KBM-7 (cell line): ENCODE results near the gene TPD52L1.

Source experiments
- DNase-seq: peaks from one replicate; pipeline ENCODE4 v3.0.0-alpha.2; 2015
- in situ Hi-C: fragments of 300-500 bp; cut with MboI; formaldehyde crosslinking; loops from 2 replicates; pipeline ENCODE4 v1.14.3; 2020; ENCODE audit warnings: low sequenced_read_pairs, low pct_unique_long_range_greater_than_20kb, mixed read lengths

Gene TPD52L1

DNA sequence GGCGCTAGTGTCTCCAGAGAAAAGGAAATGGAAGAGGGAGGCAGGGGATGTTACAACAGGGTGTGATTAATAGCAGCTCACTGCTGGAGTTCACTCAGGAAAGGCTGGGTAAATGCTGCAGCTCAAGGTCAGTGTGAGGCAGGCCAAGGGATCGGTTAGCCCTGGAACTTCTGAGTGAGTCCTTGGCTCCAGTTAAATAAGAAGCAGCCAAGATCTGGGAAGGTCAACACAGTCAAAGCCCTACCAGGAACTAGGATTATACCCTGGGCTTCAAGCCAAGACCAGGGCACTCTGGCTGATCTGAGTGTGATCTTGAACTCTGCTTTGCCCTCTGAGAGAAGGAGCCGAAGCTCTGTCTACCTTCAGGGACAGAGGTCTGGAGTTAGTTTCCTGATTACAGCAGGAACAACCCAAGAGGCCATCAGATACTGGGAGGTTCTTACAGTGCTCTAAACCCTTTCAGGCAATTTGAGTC, 44.3 kb downstream of the TPD52L1 start:
- no peak for DNase-seq
- in situ Hi-C loops = no loop called here

DNA sequence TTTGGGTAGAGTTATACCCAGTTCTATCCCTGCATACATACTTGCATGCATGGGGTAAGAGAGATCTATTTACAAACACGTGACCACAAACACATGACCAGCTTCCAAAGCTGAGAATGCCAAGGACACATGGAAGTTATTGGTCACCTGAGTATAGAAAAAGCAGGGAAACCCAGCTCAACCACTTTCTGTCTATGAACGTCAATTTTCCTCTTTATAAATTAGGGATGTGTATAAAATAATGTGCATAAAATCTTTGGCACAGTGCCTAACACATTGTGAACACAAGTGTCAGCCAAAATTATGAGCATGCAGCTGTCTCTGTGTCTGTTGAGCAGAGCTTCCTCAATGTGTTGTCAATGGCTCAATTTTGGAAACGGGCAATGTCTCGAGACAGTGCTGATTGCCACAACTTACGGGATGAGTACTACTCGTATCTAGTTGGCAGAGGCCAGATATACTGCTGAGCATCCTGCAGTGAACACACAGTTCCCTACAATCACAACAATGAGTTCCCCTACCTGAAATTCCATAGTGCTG, 44.9 kb downstream of the TPD52L1 start:
- in situ Hi-C loops = no loop called here
- DNase-seq = no peak

DNA sequence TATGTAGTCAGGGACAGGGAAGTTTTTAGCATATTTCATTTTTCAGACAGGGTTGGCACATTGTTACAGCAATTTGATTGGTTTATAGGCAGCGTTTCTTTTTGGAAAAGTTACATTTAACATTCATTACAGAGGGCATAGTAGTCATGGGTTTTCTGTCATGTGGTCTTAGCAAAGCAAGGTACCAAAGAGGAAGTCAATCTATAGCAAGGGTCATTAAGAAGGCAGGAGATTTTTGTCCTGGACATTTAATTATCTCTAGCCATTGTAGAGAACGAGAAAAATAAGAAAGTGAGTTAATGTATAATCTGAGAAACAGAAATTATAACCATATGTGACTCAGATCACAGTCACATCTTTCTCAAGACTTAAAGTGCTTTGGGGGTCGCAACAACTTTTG, 47.4 kb downstream of the TPD52L1 start:
- no peak for DNase-seq
- in situ Hi-C loops = no loop called here

DNA sequence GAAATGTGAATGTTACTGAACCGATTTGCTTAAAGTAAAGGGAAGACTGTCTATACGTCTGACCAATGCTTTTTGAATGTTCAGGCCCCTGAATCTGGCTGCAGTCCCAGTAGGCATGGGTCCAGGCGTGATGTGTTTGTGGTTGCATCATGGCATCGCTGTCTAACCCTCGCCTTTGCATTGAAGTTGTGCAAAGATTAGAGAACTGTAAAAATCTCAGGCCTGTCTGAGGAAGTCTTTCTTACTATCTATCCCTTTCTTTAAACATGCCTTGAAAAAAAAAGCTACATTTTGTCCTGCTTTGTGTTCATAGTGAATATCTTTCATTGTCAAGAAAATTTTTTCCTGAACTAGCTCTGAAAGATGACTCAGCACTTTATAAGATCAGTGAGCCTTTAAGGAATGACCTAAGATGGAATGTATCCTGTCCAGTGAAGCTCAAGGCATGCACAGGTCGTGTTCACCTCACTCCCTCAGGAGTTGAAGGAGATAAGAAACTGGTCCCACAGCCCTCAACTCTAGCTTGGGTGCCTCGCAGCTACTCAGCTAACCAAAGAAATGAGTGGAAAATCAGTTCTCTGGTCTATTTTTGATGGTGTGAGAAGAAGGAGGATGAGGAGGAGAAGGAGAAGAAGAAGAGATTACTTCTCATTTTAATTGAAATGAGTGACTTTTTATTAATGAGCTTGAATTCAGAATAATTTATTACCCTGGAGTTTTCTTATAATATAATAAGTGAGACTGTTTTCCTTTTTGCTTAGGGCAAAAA, 48.6 kb downstream of the TPD52L1 start:
- in situ Hi-C loops = no loop called here

DNA sequence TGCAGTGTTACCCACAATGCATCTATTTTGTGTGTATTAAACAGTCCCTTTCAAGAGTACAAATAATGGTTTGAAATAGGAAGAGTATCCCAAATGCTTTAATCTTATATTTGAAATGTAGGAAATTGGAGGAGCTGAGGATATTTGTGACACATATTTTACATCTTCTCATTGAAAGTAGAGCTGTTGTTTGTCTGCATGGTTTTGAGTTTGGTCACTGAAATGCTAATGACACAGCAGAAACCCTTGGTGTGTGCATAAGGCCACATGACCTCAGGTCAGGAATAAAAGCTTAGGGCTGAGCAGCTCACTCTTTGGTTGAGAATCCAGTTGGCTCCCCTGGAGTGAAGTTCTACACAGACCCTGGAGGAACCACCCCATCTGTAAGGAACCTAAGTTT, 49.8 kb downstream of the TPD52L1 start:
- in situ Hi-C loops = no loop called here
- DNase-seq = no peak

More for the DNA sequence above, 48.6 kb downstream of the TPD52L1 start:
- no peak for DNase-seq

DNA sequence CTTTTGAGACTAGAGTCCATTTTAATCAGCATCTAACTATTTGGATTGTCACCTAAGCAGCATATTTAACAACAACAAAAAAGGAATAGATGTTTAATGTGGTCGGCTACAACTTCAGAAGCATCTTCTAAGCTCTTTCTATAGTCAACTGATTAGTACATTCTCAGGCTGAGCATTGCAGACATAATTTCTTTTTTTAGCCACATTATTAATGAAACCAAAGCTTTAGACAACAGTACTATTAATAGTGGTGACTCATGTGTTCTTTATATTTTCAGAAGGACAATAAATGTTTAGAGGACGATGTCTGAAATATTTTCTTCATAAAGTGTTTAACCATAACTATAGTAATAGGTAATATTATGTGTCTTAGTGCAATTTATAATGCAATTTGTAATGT, 52.4 kb downstream of the TPD52L1 start:
- in situ Hi-C loops = no loop called here
- DNase-seq = no peak

DNA sequence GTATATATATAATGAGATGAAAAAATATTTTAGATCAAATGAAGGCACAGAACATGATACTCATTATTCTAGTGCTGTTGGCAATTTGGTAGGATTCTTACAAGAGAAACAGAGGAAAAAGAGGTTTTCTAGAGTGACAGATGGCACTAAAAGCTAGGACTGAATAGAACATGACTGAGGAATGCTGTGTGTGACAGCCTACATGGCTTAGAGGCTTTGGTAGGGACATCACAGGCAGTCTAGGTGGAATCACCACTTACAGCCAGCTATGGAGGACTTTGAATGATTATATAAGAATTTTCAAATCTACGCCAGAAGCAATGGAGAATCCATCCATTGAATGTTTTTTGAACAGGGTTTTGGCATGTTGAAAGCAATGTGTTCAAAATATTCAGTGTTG, 52.8 kb downstream of the TPD52L1 start:
- DNase-seq = no peak
- in situ Hi-C loops = no loop called here

DNA sequence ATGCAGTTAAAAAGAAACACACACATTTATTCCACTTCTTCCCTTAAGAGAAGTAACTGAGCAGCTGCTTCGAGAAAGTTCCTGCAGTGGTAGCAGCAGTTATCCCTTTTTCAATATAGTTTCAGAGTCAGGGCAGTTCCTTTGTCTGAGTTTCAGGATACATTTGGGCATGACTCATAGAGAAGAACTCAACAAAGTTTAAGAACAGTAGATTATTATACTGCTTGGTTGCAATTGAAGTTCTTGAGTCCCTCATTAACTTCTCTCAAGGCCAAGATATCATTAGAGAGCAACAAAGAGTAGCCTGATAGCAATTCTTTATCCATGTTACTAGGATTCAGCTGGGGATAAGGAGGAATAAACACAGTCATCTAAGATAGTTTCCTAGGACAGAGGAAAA, 54.4 kb downstream of the TPD52L1 start:
- in situ Hi-C loops = no loop called here
- DNase-seq = no peak

DNA sequence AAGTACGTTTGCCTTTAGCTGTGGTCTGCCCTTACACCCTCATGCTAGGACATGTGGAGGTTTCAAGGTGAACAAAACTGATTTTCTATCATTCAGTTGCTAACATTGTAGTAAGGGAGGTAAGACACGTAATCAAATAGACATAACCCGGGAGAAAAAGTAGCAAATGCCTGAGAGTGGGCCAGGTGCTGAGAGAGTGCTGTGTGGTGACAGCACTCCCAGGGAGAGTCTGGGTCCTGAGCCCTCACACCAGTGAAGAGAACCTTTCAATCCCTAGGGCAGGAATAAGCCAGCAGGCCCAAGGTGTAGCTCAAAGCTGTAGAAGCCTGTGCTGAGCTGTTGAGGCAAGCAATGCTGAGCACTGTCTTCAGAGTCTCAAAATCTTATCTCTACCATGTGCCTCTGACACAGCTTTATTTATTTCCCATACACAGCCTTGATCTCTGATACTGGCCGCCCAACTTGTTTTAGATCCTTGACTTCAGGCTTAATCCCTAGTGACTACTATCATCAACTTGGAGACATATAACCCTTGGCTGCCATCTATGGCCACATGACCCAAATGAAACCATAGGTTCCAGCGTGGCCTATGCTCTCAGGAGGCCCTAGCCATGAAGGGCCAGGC, 55.2 kb downstream of the TPD52L1 start:
- DNase-seq = no peak
- in situ Hi-C loops = no loop called here

DNA sequence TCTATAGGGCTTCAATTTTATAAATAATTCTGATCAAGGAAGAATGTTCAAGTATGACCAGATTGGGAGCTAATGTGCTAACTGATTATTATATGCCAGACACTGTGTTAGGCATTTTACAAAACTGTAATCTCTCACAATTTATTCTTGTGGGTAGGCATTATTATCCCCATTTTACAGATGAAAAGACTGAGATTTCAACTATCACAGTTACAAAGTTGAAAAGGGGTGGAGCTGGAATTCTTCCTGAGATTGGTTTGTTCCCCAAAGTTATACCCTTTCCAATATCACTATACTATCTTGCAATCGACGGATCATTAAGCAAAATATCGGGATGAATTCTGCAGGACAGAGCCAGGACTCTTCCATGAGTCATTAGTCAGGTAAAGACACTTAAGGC, 57.1 kb downstream of the TPD52L1 start:
- in situ Hi-C loops = no loop called here
- no peak for DNase-seq

DNA sequence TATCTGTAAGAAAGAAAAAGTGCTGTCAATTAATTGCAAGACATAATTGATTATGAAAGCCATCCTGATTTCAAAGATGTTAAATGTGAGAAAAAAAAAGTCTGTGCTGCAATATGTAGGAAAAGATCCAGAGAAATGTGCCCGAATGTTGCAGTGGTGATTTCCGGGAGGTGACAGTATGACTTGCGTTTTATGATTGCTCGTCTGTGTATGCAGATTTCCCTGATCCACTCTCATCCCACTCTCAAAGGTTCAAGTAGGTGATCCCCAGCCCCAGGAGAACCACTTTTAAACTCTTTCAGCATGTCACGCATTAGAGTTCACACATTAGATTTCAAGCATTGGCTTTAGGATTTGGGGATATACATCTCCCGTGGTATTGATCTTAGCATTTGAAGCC, 57.8 kb downstream of the TPD52L1 start:
- no peak for DNase-seq
- in situ Hi-C loops = no loop called here

DNA sequence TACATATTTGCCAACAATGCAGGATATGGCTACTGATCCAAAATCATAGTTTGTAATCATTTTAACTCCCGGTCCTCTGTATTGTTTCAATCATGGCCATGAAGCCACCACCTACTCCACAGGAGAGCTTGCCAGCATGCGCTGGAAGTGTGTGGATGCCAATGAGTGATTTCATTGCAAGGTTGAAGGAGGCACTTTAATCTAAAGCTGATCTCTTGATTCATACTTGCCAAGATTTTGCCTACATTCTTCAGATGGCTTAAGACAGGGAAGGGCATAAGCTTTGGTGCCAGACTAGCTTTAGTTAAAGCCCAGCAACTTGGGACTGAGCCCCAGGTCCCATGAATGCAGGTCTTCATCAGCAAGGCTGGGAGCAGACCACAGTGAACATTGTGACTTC, 58.8 kb downstream of the TPD52L1 start:
- in situ Hi-C loops = no loop called here
- no peak for DNase-seq

DNA sequence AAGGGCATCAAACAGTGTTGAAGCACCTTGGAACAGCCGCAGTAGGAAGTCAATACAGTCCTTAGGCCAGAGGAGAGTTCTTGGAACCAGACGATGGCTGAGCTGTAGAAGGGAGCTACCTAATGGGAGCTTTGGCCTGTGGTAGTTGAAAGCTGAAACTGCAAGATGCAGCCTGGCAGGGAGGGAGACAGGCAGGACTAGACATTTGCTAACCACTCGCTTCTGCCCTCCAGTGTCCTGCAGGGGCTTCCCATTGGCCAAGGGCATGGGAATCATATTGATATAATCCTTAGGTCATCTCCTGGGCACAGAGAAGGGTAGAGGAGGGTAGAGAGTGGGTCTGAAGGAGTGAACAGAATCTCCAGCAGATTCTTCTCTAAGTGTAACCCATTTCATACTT, 60.4 kb downstream of the TPD52L1 start:
- no peak for DNase-seq
- in situ Hi-C loops = no loop called here

DNA sequence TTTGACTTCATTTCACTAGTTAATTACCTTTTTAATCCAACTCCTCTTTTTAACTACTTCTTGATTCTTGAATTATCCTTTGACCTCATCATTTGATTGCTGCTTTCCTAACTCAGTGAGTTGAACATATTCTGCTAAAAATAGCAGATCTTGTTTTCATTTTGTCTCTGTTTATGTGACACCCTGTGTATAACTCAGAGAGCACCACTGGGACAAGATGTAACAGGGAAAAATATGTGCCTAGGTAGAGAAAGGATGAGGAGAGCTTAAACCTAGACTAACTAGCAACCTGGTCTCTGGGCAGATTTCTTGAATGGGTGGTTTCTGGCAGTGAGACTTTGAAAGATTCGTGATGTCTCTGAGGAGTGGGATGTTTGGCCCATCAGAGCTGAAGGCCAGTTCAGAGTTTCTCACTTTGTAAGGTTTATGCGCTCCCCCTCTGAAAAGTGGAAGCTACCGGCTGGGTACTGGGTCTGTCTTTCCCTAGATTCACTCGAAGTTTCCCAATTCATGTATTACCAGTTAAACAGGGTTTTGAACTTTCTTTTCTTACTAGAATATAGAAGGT, 61.8 kb downstream of the TPD52L1 start:
- in situ Hi-C loops = no loop called here
- no peak for DNase-seq

DNA sequence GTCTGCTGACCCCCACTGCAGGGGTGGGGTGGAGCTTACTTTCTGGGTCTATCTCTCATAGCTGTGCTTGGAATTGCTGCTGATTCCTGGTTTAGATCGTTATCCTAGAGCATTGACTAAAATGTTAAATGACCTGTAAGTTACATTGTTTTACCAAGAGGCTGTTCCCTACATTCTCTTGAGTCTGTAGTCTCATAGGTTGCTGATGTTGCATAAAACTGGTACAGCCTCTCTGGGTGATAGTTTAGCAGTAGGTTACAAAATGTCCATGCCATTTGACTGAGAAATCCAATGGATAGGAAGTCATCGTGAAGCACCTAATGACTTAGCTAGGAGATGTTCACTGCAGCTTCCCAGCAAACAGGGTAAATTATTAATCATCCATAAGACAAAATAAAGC, 62.4 kb downstream of the TPD52L1 start:
- no peak for DNase-seq
- in situ Hi-C loops = no loop called here

DNA sequence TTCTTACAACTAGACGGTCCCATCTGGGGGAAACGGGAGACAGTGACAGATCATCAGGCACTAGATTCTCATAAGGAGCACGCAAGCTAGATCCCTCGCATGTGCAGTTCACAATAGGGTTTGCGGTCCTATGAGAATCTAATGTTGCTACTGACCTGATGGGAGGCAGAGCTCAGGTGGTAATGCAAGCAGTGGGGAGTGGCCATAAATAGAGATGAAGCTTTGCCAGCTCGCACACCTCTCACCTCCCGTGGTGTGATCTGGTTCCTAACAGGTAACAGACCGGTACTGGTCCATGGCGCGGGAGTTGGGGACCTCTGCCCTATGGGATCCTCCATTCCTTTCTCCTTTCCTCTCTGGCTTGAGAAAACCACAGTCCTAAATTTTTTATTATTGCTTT, 63.8 kb downstream of the TPD52L1 start:
- in situ Hi-C loops = no loop called here
- no peak for DNase-seq

DNA sequence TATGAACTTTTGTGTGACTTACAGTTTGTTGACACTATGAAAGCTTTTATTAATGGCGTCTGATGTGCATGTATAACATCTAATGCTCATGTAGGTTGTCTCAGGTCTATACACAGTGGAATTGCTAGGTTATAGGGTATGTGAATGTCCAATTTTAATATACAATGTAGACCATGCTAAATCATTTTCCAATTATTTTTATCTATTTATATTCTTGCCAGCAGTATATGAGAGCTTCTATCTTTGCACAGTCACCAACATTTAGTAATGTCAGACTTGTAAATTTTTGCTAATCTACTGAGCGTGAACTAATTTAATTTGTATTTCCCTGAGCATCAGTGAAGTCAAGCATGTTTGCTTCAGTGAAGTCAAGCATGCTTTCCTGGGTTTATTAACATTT, 64.4 kb downstream of the TPD52L1 start:
- in situ Hi-C loops = no loop called here
- no peak for DNase-seq

DNA sequence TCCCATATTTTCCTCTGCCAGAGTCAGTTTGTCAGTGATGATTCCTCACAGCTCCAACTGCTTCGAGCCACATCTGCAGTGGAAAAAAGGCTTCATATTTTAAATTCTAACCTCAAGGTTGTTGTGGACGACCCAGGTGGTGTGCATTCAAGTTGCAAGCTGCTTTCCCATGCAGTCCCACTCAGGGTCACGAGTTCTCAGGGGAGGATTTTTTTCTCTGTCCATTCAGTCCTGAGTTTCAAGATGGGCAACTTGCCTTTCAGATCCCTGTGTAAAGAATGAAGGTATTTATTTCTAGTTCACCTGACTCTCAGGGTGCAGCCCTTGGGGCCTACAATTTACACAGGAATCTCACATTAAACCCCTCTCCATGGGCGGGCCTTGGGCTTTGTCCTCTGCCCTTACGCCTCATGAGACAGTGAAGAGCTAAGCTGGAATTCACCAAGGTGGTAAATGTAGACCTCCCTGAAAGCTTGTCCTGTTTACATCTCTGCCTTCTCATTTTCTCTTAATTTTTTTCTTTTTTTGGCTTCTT, 65.9 kb downstream of the TPD52L1 start:
- in situ Hi-C loops = no loop called here
- DNase-seq = no peak

DNA sequence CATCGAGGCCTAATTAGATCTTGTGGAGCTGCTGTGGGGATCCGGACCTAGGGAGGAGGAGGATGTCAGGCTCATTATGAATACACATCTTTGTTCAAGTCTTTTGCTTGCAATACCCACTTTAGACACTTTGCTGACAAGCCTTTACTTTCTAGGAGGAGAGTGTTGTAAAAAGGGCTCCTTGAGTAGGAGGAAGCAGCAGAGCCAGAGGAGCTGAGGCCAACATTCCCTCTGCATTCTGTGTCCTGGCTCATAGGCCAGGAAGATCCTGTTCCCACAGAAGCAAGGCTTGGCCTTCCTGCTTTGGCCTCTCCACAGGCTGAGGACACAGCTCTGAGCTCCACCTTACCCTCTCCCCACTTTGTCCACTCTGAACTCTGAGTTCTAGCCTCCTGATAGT, 67.1 kb downstream of the TPD52L1 start:
- in situ Hi-C loops = no loop called here
- DNase-seq = no peak
